GM12873 (cell line): Measurements from ENCODE around the gene NFIB.

Experiments
- CTCF ChIP-seq: IDR thresholded peaks from 2 replicates; pipeline ENCODE4 v1.5.1; 2012; ENCODE audit warnings: low read depth, mild to moderate bottlenecking, moderate library complexity, low read length, control low read depth; ENCODE audit not compliant: insufficient read depth; ENCODE audit errors: missing control alignments

The NFIB gene

GRCh38 chr9:14079440-14079839, 234.5 kb downstream of the NFIB start:
- no peak for TF ChIP-seq CTCF

GRCh38 chr9:14077672-14078071, 236.3 kb downstream of the NFIB start:
- TF ChIP-seq CTCF = no peak

- TF ChIP-seq CTCF = no peak
These were observed 238.7 kb downstream of the NFIB start for GRCh38 chr9:14075218-14075617.

- no peak for TF ChIP-seq CTCF
These were observed 241.1 kb downstream of the NFIB start for GRCh38 chr9:14072850-14073249.

- TF ChIP-seq CTCF = no peak
These were observed 242.5 kb downstream of the NFIB start for GRCh38 chr9:14071484-14071883.

GRCh38 chr9:14068690-14069089, 245.3 kb downstream of the NFIB start:
- TF ChIP-seq CTCF = peak; percentile 13

- no peak for TF ChIP-seq CTCF
These were observed 247.1 kb downstream of the NFIB start for GRCh38 chr9:14066831-14067230.
